ENCODE results near the gene MRGPRF.
A peak's percentile ranks its signal among the peaks of the same experiment; 100 is the strongest.

MRGPRF gene, protein sequence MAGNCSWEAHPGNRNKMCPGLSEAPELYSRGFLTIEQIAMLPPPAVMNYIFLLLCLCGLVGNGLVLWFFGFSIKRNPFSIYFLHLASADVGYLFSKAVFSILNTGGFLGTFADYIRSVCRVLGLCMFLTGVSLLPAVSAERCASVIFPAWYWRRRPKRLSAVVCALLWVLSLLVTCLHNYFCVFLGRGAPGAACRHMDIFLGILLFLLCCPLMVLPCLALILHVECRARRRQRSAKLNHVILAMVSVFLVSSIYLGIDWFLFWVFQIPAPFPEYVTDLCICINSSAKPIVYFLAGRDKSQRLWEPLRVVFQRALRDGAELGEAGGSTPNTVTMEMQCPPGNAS

DNA sequence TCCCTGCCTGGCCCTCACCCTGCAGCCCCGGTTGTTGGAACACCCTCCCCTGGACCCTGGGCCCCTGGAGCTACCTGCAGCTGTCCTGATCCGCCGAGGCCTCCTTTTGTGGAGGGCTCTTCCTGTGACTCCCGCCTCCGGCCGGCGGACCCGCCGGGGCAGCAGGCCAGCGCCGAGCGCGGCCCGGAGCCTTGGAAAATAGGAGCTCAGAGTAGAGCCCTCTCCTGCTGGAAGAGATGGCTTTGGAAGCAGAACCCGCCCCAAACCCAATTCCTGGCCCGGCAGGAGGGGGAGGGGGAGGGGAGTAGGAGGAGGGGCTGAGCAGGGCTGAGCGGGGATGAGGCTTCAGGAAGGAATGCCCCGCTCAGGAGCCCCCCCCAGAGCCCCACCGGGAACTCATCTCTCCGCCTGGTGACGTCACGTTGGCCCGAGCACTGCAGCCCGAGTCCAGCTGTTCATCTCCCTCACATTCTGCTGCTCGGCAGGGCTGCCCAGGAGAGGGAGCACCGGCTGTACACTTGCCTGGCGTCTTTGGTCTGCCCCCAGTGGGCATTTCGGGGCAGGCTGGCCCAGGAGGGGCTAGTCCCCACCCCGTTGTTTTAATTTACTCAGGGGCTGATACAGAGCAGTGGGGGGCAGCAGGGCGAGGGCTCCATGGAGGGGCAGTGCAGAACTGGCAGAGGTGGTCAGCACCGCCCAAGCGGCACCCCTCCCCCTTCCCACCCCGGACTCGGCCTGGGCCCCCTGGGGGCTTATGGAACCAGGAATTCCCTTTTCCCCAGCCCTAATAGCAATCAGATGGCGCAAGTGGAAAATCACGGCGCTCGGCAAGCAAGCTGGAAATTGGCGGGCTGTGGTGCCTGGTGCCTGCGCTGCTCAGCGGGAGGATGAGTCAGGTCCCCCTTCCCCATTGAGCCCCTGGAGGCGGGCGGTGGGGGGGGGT is at the start of gene MRGPRF:
MRGPRF (minus strand) TSS at position 238 of the 943 bp plus-strand sequence. CDS start 3,345 bp downstream, outside the sequence.
- DNase-seq, result no peak

DNA sequence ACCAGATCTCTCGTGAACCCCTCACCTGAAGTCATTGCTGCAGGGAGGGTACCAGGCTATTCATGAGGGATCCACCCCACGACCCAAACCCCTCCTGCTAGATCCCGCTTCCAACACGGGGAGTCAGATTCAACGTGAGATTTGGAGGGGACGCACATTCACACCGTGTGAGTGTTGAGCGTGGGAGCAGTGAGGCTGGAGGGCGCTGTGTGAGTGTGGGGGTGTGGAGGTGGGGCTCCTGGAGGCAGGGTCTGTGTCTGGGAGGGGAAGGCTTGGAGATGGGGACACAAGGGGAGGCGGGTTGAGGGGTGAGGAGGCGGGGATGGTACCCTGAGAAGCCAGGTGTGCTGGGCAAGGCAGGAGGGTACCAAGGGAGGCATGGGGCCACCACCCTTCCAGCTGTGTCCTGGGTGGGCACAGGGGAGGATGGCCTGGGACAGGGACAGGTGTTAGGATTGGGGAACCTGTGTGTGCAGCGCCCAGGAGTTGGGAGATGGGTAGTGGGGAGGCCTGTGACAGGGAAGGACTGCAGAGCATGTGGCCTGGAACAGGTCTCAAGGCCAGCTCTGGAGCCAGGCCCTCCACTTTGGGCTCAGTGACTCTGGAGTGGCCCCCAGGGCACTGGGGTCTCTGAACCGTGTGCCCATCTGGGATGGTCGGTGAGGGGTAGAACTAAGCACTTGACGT is 49.3 kb upstream of the MRGPRF start:
- no peak for DNase-seq

DNA sequence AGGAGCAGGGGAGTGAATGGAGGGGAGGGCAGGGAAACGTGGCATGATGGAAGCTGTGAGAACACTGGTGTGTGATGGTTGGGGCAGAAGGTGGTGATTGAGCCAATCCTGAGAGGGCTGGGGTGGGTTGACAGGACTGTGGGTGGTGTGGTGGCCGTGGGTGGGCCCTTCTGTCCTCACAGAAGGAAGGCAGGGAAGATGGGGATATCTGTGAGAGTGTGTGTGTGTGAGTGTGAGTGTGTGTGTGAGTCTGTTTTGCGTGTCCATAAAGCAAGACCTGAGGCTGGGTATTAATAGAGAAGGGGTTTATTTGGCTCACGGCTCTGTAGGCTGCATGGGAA is 48.6 kb upstream of the MRGPRF start:
- no peak for DNase-seq

DNA sequence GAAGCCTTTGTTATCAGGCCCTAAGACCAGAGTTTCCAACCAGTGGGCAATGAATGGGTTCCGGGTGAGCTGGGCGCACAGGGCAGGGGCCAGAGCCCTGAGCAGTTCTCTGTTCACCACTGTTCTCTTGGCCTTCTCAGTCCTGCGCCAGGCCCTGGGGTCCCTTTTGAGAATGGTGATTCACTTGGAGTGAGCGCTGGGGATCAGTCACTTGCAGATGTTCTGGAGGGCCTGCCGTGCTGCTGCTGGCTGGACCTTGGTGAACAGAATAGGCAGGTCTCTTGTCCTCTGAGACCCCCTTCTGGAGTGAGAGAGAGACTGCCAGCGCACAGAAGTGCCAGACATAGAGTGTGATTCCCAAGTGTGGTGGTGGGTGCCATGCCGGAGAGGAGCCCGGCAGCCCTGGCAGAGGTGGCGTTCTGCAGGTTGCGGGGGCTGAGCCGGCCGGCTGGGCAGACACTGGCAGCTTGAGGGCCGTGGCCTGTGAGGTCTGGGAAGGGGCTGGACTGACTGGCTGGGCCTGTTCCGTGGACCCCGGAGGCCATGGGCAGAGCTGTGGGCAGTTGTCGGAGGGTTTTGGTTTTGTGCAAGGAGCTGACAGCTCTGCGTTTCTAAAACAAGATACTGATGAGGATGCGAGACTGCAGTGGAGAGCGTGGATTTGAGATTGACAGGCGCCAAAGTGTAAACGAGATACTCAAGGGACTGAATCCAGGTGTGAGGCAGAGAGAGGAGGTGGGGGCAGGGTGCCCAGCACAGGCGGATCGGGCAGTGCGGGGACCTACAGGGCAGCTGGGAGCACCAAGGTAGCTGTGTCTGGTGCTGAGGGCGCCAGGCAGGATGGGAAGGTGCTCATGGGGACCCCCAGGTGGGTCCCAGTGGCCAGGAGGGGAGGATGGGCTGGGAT is 48.0 kb upstream of the MRGPRF start:
- no peak for DNase-seq

DNA sequence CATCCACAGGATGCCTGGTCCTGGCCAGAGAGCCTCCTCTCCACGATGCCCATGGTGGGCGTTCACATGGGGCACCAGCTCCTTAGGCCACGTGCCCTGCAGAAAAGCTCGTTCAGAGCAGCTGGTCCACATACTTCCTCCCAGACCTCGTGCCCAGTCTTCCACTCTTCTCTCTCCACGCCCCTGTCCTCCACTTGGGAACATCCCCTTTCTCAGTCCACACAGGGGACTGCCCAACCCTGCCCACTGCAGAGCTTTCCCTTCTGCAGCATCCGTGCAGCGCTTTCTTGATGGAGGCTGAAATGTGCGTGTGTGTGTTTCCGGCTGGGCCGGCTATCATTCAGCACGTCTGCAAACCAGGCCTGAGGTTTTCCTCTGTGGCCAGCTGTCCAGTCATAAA is 46.9 kb upstream of the MRGPRF start:
- no peak for DNase-seq

DNA sequence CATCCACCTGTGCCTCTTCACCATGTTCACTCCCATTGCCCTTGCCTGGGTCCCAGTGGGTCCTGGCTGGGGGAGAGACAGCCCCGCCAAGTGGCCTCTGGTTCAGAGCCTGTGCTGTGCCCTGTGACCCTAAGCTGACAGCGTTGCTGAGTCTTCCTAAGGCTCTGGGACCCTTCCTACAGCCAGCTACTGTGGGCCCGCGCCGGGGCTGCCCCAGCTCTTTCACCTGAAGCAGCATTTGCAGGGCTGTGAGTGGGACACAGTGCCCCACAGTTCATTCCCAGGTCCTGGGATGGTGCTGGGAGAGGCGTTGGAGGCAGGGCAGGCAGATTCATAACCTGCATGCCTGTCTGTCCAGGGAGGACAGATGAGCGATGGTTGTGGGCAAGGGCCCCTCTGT is 46.4 kb upstream of the MRGPRF start:
- DNase-seq, result no peak

DNA sequence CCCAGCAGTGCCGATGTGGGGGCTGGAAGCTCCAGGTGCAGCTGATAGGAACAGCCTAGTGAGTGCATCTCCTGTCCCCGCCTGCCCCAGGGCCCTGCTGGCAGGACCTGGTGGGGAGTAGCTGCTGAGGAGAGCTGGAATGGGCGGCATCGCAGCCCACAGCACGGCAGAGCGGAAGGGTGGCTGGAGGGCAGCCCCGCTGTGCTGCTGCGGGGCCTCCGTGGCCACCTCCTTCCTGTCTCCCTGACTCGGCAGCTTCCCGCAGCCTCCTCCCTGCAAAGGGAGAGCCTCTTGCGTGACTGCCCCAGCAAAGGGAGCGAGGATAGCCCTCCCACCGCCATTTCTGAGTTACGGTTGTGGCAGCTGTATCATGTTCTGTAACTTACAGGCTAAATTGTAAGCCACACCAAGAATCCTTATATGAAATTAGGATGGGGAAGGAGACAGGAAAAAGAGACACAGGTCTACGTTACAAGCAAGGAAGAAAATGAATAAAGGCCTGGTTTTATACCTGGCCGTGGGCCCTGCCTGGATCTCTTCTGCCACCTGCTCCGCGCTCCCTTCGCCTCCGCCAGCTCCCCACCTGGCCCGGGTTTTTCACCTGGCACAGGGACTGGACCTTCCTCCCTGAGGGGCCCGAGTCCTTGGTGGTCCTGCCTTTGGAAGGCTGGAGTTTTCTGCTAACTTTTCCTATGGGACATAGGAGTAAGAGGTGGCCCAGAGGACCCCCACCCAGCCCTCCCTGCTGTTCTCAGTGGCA is 45.6 kb upstream of the MRGPRF start:
- no peak for DNase-seq

DNA sequence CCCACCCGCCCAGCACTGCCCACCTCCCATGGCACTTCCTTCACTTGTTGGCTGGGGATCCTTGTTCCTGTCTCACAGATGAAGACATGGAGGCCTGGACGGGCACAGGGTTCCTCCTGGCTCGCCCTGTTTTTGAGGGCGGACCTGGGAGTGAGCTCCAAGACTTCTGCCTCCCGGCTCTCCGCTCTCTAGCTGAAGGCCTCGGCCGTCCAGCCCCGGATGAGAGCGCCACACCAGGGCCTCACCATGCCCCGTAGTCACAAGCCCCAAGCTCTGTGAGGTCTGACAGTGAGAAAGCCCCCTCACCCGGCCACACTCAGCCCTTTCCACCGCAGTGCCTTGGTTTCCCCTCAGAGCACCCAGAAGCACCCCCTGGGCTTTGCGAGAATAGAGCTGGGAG is 44.8 kb upstream of the MRGPRF start:
- DNase-seq, result no peak

DNA sequence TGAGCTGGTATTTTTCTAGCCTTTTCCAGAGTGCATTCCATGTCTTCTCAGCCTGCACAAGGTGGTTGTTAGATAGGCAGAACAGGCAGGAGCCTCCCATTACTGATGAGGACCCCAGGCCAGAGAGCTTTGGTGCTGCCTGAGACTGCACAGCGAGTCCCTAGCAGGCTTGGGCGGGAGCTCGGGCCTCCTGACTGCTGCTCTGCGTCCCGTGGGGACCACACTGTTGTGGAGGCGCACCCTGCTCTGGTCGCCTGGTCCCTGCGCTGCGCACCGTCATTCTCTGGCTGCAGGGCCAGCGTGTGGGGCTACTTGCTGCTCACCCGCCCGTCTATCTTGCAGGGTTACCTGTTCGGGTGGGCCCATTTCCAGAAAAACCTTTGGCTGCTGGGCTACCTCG is 44.2 kb upstream of the MRGPRF start:
- DNase-seq, result no peak

DNA sequence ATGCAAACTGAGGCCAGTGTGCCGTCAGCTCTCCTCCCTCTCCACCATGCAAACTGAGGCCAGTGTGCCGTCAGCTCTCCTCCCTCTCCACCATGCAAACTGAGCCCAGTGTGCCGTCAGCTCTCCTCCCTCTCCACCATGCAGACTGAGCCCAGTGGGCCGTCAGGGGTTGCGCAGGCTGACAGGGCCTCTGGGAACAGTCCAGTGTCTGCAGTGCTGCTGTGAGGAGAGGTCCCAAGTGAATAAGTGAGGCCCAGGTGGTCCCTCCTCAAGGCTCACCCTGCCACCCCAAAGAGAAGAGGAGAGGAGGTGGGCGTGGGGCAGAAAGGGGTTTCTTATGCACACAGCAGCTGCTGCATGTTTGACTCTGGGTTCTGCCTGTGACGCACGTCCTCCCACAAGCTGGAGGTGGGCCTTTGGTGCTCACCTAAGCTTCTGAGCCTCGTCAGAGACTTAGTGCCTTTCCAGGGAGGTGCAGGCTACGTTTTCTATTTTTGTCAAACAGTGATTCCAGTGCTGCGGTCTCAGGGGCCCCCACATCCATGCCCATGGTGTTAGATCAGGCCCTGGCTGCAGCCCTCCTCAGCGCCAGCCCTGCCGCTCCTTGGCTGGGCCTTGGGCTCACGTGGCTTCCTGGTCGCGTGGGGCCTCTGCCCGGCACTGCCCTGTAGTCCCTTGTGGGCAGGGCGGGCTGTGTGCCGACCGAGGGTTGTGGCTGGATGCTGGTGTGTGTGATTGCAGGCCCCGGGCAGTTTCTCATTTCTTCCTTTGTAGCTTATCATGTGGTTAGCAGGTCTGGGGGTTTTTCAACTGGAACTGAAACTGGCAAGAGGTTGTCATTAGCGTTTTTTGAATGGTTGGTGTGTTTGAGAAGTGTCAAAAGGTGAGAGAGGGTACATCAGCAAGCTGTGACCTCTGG is 42.8 kb upstream of the MRGPRF start:
- peak; percentile 59 for DNase-seq

DNA sequence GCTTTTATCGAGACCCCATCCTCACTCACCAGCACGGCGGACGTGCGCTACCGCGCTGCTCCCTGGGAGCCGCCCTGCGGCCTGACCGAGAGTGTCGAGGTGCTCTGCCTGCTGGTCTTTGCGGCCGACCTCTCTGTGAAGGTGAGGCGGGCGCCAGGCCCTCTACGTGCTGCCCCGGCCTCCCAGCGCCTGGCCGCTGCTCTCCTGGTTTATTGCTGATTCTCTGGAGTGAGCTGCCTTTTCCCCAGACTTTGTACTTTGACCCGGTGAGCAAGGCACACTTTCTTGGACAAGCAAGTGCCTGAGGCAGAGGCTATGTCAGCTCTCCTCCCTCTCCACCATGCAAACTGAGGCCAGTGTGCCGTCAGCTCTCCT is 42.2 kb upstream of the MRGPRF start:
- DNase-seq, result no peak

DNA sequence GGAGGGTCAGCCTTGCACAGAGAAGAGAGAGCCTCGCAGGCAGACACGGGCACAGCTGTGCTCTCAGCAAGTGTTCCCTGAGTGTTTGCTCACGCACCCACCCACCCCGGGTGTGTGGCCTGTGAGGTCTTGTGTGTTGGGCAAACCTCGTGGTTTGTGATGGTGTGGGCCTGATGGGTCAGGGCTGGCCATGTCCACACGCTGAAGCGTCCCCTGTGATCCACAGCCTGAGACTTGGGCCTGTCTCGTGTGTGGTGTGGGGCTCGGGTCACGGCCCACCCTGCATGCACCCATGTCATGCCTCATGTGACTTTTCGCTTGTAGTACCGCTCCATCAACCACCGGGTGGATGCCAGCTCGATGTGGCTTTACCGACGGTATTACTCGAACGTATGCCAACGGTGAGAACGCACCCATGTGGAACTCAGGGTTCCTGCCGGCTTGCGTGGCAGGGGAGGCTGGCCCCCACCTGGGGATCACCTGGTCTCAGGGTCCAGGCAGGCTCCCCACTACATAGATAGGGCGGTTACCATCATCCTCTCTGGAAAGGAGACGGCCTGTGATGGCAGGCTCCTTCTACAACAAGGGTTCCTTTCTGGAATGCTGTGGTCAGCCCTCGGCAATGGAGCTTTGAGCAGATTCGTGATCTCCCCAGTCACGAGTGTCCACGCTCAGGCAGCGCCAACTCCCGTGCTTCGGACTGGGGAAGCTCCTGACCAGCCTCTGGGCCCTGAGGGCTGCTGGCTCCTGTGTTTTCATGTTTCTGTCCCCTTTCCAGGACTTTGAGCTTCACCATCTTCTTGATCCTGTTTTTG is 41.6 kb upstream of the MRGPRF start:
- no peak for DNase-seq

DNA sequence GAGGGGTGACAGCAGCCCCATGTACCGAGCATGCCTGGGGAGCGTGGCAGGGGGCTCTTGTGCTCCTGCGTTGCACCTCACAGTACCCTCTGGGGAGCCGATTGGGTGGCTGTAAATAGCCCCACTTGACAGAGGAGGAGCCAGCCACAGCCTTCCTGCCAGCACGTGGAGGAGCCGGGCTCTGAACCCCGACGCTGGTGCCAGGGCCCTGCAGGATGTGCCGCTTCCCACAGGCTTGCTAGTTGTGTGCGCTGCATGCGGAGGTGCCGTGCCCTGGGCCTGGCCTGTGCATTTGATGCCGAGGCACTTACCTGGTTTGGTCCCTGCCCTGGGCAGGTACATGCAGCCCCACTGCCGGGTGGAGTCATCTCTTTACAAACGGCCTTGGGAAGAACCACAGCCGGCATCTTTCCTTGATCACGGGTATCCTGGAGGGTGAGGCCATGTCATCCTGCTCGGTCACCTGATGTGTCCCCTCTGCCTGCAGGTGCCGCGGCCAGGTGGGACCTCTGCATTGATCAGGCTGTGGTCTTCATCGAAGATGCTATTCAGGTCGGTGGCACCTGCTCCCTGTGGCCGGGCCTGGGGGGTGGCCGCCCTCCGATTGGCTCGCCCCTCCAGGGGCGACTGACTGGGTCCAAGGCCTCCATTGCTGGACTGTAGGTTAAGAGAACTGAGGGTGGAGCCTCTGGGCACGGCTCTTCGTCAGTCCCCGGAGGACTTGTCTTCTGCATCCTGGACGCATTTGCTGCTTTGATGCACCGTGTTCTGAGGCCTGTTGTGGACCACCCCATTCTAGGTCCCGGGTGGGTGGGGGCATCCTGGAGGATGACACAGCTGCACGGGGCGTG is 40.7 kb upstream of the MRGPRF start:
- no peak for DNase-seq

DNA sequence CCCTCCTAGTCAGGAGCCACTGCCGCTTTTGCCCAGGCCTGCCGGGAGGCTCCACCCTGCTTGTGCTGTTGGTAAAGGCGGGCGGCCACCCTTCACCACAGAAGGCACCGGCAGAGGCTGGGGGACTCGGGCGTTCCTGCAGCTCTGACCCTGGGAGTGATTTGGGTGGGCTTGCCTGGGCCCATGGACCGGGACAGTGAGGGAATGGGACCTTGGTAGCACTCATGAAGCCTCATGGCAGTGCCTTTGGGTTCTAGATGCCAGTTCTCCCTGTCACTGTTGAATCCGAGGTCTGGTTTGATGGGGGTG is 40.1 kb upstream of the MRGPRF start:
- no peak for DNase-seq

DNA sequence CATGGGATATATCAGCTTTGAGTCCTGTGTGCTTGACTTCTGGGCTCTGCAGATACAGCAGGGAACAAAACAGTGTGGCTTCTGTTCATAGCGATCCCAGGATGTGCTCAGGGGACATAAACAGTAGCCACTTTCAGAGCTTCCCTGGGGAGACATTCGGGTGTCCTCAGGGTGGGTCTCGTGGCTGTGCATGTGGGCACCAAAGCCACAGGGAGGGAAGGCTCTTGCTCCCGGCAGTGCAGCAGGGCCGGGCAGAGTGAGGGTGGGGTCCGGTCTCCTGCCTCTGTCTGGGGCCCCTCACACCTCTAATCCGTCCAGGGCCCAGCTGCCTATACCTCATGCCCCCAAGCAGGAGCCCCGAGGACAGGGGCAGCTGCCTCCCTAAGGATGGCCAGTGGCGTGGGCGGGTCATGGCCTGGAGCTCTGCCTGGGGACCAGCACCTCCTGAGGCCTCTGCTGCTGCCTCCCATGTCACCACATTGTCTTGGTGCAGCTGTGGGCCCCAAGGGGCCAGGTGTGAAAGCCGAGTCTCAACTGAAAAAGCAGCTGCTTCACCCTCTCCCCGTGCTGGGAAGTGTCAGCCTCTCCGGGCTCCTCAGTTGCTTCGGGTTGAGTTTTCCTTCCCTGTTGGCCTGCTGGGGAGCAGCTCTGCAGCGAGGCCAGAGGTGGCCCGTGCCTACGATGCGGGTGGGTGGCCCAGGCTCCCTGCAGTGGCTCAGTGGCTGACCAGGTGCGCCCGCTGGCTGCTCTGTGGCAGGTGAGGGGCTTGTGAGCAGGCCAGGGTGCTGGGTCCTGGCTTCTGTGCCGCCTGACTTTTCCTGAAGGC is 39.5 kb upstream of the MRGPRF start:
- DNase-seq, result no peak

DNA sequence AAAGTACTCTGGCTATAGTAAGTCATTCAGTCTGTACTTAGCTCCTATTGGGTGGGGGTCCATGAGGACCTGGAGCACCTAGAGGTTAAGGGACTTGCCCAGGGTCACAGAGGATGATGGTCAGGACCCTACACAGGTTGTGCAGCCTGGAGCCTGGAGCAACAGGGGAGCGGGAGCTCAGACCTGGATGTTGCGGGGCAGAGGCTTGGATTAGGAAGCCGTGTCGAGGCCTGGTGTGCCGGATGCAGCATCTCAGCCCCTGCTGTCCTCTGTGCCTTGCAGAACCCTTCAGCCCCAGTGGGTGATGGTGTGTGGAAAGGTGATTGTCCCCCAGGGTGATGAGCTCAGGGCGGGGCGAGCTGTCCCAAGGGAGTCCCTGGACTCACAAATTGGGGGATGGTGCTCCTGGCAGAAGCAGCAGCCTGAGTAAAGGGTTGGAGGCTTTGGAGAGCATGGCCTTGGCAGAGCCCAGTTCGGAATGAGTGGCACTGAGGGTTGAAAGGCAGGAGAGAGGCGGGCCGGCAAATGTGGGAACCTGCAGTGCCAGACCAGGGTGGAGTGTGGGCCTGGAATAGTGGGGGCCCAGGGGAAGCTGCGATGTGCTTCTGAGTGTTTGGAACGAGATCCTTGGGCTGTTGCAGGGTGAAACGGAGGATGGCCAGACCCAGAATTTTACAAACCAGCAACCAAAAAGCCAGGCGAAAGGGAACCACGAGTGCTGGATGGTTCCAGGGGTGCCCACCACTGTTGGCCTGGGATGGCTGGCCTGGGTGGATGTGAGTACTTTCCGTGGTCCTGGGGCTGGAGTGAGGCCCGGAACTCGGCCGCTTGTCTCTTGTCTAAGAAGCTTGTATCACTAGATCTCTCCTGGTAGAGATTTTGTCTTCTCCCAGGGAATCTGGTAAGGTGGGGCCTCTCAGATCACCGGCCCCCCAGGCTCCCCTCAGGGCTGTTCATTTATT is 38.6 kb upstream of the MRGPRF start:
- DNase-seq, result no peak
